Measurements from ENCODE around the gene PSMB4.
"Not testable (repeated sequence)": the region's sequence is repeated elsewhere in the genome, so short reads cannot be mapped to it uniquely, and the experiment has no call there.

The PSMB4 gene

GRCh38 chr1:151399324-151400171 is at the start of gene PSMB4:
PSMB4 (plus strand) TSS chr1:151399573; CDS start chr1:151399588, 15 bp downstream.
- peak; percentile 89 for FAIRE-seq

DNA sequence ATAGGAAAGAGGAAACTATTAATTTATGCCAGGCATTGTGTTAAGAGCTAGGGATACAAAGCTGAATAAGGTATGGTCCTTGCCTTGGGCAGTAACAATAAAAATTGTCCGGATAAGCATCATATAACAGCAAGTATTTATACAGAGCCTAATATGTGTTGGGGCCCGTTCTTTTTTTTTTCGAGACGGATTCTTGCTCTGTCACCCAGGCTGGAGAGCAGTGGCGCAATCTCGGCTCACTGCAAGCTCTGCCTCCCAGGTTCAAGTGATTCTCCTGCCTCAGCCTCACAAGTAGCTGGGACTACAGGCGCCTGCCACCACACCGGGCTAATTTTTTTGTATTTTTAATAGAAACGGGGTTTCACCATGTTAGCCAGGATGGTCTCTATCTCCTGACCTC is 49.0 kb upstream of the PSMB4 start:
- FAIRE-seq: not testable (repeated sequence)

- FAIRE-seq: no peak
Measured at GRCh38 chr1:151352021-151352718, 47.2 kb upstream of the PSMB4 start.

DNA sequence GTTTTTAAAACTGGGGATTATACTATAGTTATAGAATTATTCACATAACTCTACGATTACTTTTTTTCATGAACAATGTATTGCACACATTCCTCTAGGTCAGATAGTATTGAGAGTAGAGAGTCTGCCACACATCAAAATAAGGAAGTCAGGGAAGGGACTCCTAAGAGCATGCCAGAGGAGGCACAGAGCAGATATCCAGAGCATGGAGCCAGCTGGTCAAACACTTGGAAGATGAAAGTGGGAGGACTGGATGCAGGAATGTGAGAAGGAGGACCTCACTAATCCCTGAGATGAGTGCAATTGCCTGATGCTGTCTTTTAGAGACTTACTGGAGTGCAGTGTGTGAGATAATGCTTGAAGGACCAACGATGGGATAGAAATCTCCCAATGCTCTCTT is 42.7 kb upstream of the PSMB4 start:
- FAIRE-seq: no peak

GRCh38 chr1:151361883-151362282 is 37.5 kb upstream of the PSMB4 start:
- FAIRE-seq: no peak

DNA sequence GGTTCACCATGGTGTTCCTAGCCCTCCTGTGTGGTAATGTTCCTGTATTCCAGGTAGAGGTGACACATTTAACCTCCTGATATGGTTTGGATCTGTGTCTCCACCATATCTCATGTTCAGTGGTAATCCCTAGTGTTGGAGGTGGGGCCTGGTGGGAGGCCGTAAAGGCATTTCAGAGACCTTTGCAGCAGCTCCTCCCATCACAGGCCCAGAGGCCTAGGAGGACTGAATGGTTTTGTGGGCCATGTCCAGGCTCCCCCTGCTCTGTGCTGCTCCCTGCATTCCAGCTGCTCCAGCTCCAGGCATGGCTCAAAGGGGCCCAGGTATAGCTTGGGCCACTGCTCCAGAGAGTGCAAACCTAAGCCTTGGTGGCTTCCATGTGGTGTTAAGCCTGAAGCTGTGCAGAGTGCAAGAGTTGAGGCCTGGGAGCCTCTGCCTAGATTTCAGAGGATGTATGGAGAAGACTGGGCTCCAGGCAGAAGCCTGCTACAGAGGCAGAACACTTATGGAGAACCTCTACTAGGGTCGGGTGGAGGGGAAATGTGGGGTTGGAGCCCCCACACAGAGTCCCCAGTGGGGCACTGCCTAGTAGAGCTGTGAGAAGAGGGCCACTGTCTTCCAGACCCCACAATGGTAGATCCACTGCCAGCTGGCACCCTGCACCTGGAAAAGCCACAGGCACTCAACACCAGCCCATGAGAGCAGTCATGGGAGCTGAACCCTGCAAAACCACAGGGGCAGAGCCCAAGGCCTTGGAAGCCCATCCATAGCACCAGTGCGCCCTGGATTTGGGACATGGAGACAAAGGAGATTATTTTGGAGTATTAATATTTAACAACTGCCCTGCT is 36.8 kb upstream of the PSMB4 start:
- FAIRE-seq: no peak

- FAIRE-seq: no peak
Measured at GRCh38 chr1:151364996-151365395, 34.4 kb upstream of the PSMB4 start.

- FAIRE-seq: no peak
Measured at GRCh38 chr1:151367658-151368392, 31.5 kb upstream of the PSMB4 start.

GRCh38 chr1:151368393-151369301 is 30.7 kb upstream of the PSMB4 start:
- no peak for FAIRE-seq

DNA sequence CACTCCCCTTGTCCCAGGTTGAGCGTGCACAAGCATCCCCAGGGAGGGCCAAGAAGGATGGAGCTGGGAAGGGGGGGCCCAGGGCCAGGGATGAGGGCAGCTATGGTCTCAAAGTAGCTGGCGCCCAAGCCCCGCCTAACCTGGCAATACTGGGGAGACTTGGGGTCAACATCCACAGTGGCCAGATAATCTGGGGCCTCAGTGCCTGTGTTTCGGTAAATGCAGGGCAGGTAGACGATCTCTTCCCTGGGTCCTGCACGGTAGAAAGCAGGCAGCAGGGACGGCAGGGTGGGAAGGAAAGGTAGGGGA is 30.1 kb upstream of the PSMB4 start:
- FAIRE-seq: no peak

- FAIRE-seq: no peak
Measured at GRCh38 chr1:151369621-151370048, 29.7 kb upstream of the PSMB4 start.

- no peak for FAIRE-seq
Measured at GRCh38 chr1:151370211-151370911, 29.0 kb upstream of the PSMB4 start.

GRCh38 chr1:151371370-151372057 is 27.9 kb upstream of the PSMB4 start:
- FAIRE-seq: no peak

DNA sequence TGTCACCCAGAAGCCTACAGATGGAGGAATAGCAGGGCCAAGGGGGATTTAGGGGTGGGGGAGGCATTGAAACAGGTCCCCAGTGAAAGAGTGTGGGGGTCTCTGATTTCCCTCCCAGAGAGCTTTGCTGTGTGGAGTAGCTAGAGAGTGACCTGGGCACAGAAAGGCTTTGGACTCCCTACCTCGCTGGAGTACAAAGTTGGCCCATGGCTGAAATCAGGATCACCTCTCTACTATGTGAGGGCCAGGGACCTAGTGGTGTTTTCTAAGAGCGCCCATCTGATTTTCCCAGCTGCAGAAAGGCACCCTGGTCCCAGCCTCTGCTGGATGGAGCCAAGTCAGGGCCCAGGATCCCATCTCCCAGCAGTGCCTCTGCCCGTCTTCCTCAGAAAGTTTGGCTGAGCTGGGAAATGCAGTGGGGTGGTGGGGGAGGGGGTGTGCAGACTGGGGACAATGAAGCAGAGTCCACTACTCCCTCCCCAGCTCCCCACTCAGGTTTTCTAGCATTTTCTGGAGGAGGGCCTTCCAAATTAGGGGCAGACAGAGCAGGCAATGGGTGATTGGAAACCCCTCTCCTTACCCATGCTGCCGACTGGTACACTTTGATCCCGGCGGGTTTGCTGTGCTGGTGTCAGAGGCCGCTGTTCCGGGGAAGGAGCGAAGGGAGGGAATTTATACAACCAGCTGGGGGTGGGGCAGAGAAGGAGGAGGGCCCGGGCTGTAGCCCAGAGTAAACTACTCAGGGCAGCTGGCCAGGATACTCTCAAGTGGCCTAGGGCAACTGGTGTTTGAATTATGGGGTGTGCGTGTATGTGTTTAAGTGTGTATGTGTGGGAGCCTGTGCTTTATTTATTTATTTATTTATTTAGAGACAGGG is 27.1 kb upstream of the PSMB4 start, which contains the start of gene SELENBP1:
TSS of gene SELENBP1 (minus strand) at position 648 of the 877 bp plus-strand sequence. CDS start at position 584, 64 bp downstream.
- FAIRE-seq: no peak

DNA sequence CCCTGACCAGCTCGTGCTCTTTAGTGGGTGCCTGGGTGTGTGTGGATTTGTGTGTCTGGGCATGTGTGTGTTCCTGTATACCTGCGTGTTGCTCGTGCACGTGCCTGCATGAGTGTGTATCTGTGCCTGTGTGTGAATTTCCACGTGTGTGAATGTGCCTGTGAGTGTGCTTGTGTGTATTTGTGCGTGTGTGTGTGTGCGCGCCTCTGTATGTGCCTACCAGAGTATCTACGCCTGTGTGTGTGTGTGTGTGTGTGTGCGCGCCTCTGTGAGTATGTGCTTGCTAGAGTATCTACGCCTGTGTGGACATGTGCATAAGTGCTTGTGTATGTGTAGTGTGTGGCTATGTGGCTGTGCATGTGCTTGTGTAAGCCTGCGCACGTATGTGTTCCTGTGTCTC is 26.2 kb upstream of the PSMB4 start:
- FAIRE-seq: no peak

DNA sequence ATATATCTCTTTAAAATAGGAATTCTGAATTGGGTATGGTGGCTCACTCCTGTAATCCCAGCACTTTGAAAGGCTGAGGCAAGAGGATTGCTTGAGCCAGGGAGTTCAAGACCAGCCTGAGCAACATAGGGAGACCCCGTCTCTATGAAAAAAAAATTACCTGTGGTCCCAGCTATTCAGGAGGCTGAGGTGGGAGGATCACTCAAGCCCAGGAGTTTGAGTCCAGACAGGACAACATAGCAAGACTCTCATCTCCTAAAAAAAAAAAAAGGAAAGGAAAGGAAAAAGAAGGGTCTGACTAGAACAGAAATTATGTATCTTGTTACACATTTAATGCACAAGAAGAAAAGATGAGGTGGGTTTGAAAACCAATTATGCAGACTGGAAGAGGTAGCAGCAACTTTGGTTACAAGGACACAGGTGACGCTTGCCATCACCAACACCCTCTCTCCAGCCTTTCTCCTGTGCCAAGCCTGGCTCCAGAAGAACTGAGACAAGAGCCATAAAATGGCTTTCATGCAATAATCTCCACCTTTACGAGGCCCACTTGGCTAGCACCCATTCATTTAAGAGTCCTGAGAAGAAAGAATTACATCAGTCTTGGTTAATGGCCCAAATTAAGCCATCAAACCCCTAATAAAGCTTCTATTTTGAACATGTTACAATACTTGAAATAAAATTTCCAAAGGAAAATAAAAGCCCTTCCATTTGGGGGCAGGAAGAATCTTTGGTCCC is 22.1 kb upstream of the PSMB4 start:
- no peak for FAIRE-seq

DNA sequence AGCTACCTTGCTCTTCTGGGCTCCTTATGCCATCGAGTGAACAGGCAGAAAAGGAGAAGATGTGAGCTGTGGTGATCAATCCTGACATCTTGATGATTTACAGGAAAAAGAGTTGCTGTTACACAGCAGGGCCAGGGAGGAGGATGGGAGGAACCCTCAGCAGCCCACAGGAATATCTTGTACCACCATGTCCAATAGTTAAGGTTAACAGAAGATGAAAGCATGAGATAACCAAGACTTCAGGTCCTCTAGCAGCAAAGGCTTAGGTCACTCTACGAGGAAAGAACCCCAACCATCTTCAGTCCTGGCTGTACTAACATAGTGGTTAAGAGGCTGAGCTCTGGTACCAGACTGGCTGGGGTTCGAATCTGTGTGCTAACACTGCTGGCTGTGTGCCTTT is 14.8 kb upstream of the PSMB4 start:
- no peak for FAIRE-seq

GRCh38 chr1:151386002-151386401 is 13.4 kb upstream of the PSMB4 start:
- FAIRE-seq: no peak
